Measurements from ENCODE around the gene IGF1R.

Gene IGF1R

GRCh38 chr15:98806275-98806895 is 158.0 kb downstream of the IGF1R start:
- H3K36me3 ChIP-seq: no peaks in the 10 kb centered on the region
- peaks cover 18 to 20% of the 10 kb centered on the region in 2 experiments for H3K4me1 ChIP-seq (ENCODE audit: control insufficient read depth in 1 of 2, insufficient read depth in 1 of 2, low read depth in 1 of 2, low read length in 1 of 2)
- H3K27ac ChIP-seq: no peak overlapping the region
- no peaks in the 10 kb centered on the region for H3K27me3 ChIP-seq
- no peak for TF ChIP-seq CTCF (IDR thresholded peaks at IDR 0.05)
- no peaks in the 10 kb centered on the region for H3K9me3 ChIP-seq
- H3K4me3 ChIP-seq (ENCODE audit: low read depth in 1 of 2, low read length in 1 of 2): no peak overlapping the region

- TF ChIP-seq CTCF (IDR thresholded peaks at IDR 0.05): no peak
- peak overlapping the region; percentile 4 for H3K27ac ChIP-seq
- H3K27me3 ChIP-seq: no peaks in the 10 kb centered on the region
- no peaks in the 10 kb centered on the region for H3K9me3 ChIP-seq
- peaks cover 11 to 13% of the 10 kb centered on the region in 2 experiments for H3K4me1 ChIP-seq (ENCODE audit: control insufficient read depth in 1 of 2, insufficient read depth in 1 of 2, low read depth in 1 of 2, low read length in 1 of 2)
- no peak overlapping the region for H3K4me3 ChIP-seq (ENCODE audit: low read depth in 1 of 2, low read length in 1 of 2)
- no peaks in the 10 kb centered on the region for H3K36me3 ChIP-seq
Measured at GRCh38 chr15:98807262-98807661, 158.9 kb downstream of the IGF1R start.

- no peak for TF ChIP-seq CTCF (IDR thresholded peaks at IDR 0.05)
- H3K27ac ChIP-seq: no peak overlapping the region
- peaks cover 13 to 17% of the 10 kb centered on the region in 2 experiments for H3K4me1 ChIP-seq (ENCODE audit: control insufficient read depth in 1 of 2, insufficient read depth in 1 of 2, low read depth in 1 of 2, low read length in 1 of 2)
- no peaks in the 10 kb centered on the region for H3K36me3 ChIP-seq
- H3K4me3 ChIP-seq (ENCODE audit: low read depth in 1 of 2, low read length in 1 of 2): no peak overlapping the region
- no peaks in the 10 kb centered on the region for H3K9me3 ChIP-seq
- H3K27me3 ChIP-seq: no peaks in the 10 kb centered on the region
Measured at GRCh38 chr15:98809273-98809672, 160.9 kb downstream of the IGF1R start.

GRCh38 chr15:98812716-98813446 is 164.5 kb downstream of the IGF1R start:
- peaks cover 0 to 6% of the 10 kb centered on the region in 2 experiments for H3K4me1 ChIP-seq (ENCODE audit: control insufficient read depth in 1 of 2, insufficient read depth in 1 of 2, low read depth in 1 of 2, low read length in 1 of 2)
- TF ChIP-seq CTCF (IDR thresholded peaks at IDR 0.05): no peak
- H3K27me3 ChIP-seq: no peaks in the 10 kb centered on the region
- H3K36me3 ChIP-seq: no peaks in the 10 kb centered on the region
- no peaks in the 10 kb centered on the region for H3K9me3 ChIP-seq
- no peak overlapping the region for H3K4me3 ChIP-seq (ENCODE audit: low read depth in 1 of 2, low read length in 1 of 2)
- H3K27ac ChIP-seq: no peak overlapping the region

- TF ChIP-seq CTCF (IDR thresholded peaks at IDR 0.05): no peak
- peaks cover 0 to 6% of the 10 kb centered on the region in 2 experiments for H3K4me1 ChIP-seq (ENCODE audit: control insufficient read depth in 1 of 2, insufficient read depth in 1 of 2, low read depth in 1 of 2, low read length in 1 of 2)
- peak overlapping the region; percentile 21 for H3K27ac ChIP-seq
- H3K36me3 ChIP-seq: no peaks in the 10 kb centered on the region
- no peaks in the 10 kb centered on the region for H3K9me3 ChIP-seq
- no peak overlapping the region for H3K4me3 ChIP-seq (ENCODE audit: low read depth in 1 of 2, low read length in 1 of 2)
- H3K27me3 ChIP-seq: no peaks in the 10 kb centered on the region
Measured at GRCh38 chr15:98813951-98814350, 165.6 kb downstream of the IGF1R start.

Measured in neutrophil (primary cell).